Testis (tissue), 2 donors: ENCODE measurements around the gene GABRA5.

ENCODE experiments used
- CTCF ChIP-seq, 3 experiments: fragments of 450-650 bp in 2 of 3; fragments of 200-600 bp in 1 of 3; sonication (generic) in 1 of 3; IDR thresholded peaks; one replicate each; pipeline ENCODE4 v1.5.1; 2016 to 2019; ENCODE audit warnings: antibody characterized with exemption in 3 of 3, mild to moderate bottlenecking in 2 of 3, moderate library complexity in 1 of 3
- POLR2A ChIP-seq: fragments of 450-650 bp; IDR thresholded peaks from one replicate; pipeline ENCODE4 v1.6.1; 2017; ENCODE audit warnings: antibody characterized with exemption, mild to moderate bottlenecking, moderate library complexity

- no peak for TF ChIP-seq CTCF (IDR thresholded peaks at IDR 0.05)
- no peak for TF ChIP-seq POLR2A
These were observed 2.8 kb downstream of the GABRA5 start for GRCh38 chr15:26869628-26870027.
